ENCODE results near the gene LCA5L. TPM values are rescaled to one million over a fixed set of nuclear protein-coding genes. Genes with fewer than 3 reads are reported as not detected.

LCA5L gene
- total and polyA plus RNA-seq, 2 experiments from 2014 or later = 0.69 to 1.4 TPM

DNA sequence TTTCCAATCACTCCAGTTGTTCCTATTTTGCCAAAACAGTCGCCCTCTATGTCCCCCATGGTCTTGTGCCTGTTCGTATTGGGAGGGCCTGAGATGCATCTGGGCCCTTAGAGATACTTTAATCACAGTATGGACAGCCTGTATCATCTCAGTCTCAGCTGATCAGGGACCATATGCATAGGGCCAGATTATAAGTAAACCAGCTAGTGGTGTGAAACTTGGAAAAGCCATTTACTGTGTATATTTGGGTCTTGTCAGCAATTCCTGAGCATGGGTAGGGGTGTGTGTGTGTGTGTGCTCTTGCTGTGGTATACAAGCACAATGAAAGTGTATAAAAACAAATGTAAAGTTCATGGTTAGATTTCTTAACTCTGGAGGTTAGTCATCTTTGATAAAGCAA is 29.0 kb upstream of the LCA5L start:
- Histone ChIP-seq H3K36me3 (ENCODE audit: insufficient read depth) (no peaks in the 10 kb centered on the region), H3K9me2 (ENCODE audit: insufficient read depth) (peaks cover 8% of the 10 kb centered on the region)

More for the DNA sequence above, 29.0 kb upstream of the LCA5L start:
- Histone ChIP-seq H4K20me1 (replicated peaks; ENCODE audit: insufficient read depth) (no peaks in the 10 kb centered on the region), H3K27ac (ENCODE audit: low read depth) (no peak overlapping the region), H3K79me2 (replicated peaks; ENCODE audit: insufficient read depth) (no peaks in the 10 kb centered on the region), H2AFZ (no peak overlapping the region), H3K4me1 (ENCODE audit: insufficient read depth) (peaks cover 3% of the 10 kb centered on the region), H3F3A (replicated peaks; ENCODE audit: low read depth) (no peaks in the 10 kb centered on the region), H3K4me2 (no peak overlapping the region), H3K27me3 (ENCODE audit: insufficient read depth) (no peaks in the 10 kb centered on the region), H3K4me3 (no peak overlapping the region)
- DNase-seq (ENCODE audit: low spot score) (no peak), ATAC-seq (no peak)
- Mint-ChIP-seq H3K4me1 (peaks cover 12% of the 10 kb centered on the region), H3K36me3 (ENCODE audit: low read depth) (no peaks in the 10 kb centered on the region; the same call in 2 of the 3 replicates), H3K27me3 (ENCODE audit: insufficient read depth, low read depth, poor library complexity) (peaks cover 4% of the 10 kb centered on the region), H3K9me3 (peaks cover 3% of the 10 kb centered on the region; the same call in 1 of the 3 replicates), H3K4me3 (no peak overlapping the region), H3K27ac (no peak overlapping the region)
- no peak for TF ChIP-seq CREB1 (CRISPR knock-in tag; IDR thresholded peaks at IDR 0.05; ENCODE audit: low read depth)
- no peak for TF ChIP-seq EZH2phosphoT487 (IDR thresholded peaks at IDR 0.05; ENCODE audit: unreplicated experiment)
- TF ChIP-seq ZNF331 (CRISPR knock-in tag; IDR thresholded peaks at IDR 0.05; ENCODE audit: low read depth) = no peak
- TF ChIP-seq, protein P1, sequence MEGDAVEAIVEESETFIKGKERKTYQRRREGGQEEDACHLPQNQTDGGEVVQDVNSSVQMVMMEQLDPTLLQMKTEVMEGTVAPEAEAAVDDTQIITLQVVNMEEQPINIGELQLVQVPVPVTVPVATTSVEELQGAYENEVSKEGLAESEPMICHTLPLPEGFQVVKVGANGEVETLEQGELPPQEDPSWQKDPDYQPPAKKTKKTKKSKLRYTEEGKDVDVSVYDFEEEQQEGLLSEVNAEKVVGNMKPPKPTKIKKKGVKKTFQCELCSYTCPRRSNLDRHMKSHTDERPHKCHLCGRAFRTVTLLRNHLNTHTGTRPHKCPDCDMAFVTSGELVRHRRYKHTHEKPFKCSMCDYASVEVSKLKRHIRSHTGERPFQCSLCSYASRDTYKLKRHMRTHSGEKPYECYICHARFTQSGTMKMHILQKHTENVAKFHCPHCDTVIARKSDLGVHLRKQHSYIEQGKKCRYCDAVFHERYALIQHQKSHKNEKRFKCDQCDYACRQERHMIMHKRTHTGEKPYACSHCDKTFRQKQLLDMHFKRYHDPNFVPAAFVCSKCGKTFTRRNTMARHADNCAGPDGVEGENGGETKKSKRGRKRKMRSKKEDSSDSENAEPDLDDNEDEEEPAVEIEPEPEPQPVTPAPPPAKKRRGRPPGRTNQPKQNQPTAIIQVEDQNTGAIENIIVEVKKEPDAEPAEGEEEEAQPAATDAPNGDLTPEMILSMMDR (conservative IDR thresholded peaks at IDR 0.05; ENCODE audit: low read depth in 2 of 2) = no peak
- TF ChIP-seq, protein P2, sequence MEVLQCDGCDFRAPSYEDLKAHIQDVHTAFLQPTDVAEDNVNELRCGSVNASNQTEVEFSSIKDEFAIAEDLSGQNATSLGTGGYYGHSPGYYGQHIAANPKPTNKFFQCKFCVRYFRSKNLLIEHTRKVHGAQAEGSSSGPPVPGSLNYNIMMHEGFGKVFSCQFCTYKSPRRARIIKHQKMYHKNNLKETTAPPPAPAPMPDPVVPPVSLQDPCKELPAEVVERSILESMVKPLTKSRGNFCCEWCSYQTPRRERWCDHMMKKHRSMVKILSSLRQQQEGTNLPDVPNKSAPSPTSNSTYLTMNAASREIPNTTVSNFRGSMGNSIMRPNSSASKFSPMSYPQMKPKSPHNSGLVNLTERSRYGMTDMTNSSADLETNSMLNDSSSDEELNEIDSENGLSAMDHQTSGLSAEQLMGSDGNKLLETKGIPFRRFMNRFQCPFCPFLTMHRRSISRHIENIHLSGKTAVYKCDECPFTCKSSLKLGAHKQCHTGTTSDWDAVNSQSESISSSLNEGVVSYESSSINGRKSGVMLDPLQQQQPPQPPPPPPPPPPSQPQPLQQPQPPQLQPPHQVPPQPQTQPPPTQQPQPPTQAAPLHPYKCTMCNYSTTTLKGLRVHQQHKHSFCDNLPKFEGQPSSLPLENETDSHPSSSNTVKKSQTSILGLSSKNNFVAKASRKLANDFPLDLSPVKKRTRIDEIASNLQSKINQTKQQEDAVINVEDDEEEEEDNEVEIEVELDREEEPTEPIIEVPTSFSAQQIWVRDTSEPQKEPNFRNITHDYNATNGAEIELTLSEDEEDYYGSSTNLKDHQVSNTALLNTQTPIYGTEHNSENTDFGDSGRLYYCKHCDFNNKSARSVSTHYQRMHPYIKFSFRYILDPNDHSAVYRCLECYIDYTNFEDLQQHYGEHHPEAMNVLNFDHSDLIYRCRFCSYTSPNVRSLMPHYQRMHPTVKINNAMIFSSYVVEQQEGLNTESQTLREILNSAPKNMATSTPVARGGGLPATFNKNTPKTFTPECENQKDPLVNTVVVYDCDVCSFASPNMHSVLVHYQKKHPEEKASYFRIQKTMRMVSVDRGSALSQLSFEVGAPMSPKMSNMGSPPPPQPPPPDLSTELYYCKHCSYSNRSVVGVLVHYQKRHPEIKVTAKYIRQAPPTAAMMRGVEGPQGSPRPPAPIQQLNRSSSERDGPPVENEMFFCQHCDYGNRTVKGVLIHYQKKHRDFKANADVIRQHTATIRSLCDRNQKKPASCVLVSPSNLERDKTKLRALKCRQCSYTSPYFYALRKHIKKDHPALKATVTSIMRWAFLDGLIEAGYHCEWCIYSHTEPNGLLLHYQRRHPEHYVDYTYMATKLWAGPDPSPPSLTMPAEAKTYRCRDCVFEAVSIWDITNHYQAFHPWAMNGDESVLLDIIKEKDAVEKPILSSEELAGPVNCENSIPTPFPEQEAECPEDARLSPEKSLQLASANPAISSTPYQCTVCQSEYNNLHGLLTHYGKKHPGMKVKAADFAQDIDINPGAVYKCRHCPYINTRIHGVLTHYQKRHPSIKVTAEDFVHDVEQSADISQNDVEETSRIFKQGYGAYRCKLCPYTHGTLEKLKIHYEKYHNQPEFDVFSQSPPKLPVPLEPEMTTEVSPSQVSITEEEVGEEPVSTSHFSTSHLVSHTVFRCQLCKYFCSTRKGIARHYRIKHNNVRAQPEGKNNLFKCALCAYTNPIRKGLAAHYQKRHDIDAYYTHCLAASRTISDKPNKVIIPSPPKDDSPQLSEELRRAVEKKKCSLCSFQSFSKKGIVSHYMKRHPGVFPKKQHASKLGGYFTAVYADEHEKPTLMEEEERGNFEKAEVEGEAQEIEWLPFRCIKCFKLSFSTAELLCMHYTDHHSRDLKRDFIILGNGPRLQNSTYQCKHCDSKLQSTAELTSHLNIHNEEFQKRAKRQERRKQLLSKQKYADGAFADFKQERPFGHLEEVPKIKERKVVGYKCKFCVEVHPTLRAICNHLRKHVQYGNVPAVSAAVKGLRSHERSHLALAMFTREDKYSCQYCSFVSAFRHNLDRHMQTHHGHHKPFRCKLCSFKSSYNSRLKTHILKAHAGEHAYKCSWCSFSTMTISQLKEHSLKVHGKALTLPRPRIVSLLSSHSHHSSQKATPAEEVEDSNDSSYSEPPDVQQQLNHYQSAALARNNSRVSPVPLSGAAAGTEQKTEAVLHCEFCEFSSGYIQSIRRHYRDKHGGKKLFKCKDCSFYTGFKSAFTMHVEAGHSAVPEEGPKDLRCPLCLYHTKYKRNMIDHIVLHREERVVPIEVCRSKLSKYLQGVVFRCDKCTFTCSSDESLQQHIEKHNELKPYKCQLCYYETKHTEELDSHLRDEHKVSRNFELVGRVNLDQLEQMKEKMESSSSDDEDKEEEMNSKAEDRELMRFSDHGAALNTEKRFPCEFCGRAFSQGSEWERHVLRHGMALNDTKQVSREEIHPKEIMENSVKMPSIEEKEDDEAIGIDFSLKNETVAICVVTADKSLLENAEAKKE (CRISPR knock-in tag; IDR thresholded peaks at IDR 0.05) = no peak
- TF ChIP-seq ZNF114 (CRISPR knock-in tag; IDR thresholded peaks at IDR 0.05) = no peak
